NOMO-1 (cell line): ENCODE measurements around the gene GLIPR2.
"Not testable (repeated sequence)": the region's sequence is repeated elsewhere in the genome, so short reads cannot be mapped to it uniquely, and the experiment has no call there.

ENCODE experiments used
- DNase-seq, 2 experiments: peaks; one replicate each; lab custom pipeline; 2025; ENCODE audit not compliant: unreplicated experiment in 2 of 2; lab: John Stamatoyannopoulos, UW

The GLIPR2 gene

GRCh38 chr9:36121971-36122370 is 14.6 kb upstream of the GLIPR2 start:
- DNase-seq = no peak

- DNase-seq = peak; percentile 44 to 94
These were observed 13.0 kb upstream of the GLIPR2 start for GRCh38 chr9:36123515-36123914.

GRCh38 chr9:36125062-36125855 is 11.3 kb upstream of the GLIPR2 start:
- DNase-seq = no peak

DNA sequence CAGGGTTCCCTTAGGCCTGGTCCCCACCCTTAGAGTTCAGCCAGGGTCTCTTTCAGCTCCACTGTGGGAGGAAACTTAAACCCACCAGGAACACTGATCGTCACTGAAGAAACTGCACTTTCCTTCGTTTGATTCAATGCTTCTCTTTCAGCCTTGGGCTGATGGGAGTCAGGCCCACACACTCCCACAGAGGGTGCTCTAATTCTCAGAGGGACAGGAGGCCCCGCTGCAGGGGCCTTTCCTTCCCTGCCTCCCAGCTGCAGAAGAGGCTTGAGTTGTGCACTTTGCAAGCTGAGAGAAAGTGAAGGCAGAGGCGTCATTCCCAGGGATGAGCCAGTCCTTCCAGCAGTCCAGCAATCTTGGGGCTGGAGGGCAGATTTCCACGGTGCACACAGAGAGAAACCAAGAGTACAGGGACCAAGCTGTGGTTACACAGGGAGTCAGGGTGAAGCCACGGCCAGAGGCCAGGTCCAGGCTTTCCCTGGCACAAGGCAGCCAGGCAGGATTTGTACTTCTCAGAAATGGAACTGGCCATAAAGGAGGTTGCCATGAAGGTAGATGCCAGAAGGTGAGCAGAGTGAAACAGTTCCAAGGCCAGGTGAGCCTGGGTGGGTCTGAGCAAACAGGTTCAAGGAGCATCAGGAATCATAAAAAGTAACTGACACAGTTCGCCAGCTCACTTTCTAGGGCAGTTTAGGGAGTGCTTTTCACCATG is 10.4 kb upstream of the GLIPR2 start:
- no peak for DNase-seq

- DNase-seq = peak; percentile 90 to 97
These were observed 8.8 kb upstream of the GLIPR2 start for GRCh38 chr9:36127652-36128244.

DNA sequence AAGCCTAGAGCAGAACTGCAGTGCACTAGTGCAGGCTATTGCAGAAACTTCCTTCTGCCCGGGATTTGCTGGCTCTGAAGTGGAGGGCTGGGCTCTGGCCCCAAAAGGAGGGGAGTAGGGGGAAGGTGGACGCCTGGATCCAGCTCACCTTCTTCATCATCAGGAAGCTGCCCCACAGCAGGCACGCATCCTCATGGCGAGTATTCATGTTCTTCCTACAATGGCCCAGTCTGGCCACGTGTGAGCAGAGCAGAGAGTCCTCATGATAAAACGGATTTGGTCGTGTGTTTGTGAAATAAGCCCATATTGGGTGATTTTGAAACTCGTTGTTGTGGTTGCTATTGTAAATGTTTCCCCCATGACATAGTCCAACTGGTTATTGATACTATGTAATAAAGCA is 8.2 kb upstream of the GLIPR2 start:
- DNase-seq = peak; percentile 81 to 84

DNA sequence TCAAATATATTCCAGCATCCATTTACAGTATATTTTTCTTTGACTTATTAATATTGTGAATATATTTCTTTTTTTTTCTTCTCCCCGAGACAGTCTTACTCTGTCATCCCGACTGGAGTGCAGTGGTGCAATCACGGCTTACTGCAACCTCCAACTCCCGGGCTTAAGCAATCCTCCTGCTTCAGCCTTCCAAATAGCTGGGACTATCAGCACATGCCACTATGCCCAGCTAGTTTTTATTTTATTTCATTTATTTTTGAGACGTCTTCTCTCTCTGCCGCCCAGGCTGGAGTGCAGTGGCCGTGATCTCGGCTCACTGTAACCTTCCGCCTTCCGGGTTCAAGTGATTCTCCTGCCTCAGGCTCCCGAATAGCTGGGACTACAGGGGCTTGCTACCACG is 7.4 kb upstream of the GLIPR2 start:
- no peak for DNase-seq

DNA sequence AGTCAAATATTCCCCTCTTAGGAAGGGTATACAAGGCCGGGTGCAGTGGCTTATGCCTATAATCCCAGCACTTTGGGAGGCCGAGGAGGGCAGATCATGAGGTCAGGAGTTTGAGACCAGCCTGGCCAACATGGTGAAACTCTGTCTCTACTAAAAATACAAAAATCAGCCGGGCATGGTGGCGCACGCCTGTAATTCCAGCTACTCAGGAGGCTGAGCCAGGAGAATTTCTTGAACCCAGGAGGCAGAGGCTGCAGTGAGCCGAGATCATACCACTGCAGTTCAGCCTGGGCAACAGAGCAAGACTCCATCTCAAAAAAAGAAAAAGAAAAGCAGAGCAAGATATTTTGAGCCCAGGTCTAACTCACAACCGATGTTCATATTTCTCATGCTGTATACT is 4.9 kb upstream of the GLIPR2 start:
- not testable (repeated sequence) for DNase-seq

GRCh38 chr9:36132086-36132485 is 4.4 kb upstream of the GLIPR2 start:
- no peak for DNase-seq

DNA sequence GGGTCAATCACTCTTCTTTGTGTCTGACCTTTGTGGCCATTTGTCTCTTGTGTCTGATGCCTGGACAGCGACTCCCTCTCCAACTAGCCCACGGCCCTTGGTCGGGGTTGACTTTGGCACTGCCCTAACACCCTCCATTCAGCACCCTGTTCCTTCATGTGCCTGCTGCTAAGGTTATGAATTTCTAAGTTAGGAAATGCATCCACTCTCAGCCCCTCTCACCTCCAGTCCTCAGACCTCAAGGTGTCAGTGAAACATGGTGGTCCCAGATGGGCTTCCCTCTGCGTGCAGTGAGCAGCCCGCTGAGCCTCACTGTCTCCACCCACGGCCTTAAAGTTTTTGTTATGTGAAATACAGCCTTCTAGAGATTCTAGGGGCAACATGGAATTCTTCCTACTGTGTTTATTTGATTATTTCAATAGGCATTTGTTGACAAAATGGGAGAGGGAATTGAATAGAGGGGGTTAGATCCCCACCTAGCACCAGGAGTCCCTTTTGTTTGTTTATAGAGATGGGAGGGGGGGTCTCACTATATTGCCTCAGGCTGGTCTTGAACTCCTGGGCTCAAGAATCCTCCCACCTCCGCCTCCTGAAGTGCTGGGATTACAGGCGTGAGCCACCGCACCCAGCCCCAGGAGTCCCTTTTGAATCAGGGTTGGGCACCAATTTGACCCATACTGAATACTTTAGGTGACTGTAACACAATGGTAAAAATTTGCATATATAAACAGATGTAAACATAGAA is 1.6 kb upstream of the GLIPR2 start:
- DNase-seq = no peak

DNA sequence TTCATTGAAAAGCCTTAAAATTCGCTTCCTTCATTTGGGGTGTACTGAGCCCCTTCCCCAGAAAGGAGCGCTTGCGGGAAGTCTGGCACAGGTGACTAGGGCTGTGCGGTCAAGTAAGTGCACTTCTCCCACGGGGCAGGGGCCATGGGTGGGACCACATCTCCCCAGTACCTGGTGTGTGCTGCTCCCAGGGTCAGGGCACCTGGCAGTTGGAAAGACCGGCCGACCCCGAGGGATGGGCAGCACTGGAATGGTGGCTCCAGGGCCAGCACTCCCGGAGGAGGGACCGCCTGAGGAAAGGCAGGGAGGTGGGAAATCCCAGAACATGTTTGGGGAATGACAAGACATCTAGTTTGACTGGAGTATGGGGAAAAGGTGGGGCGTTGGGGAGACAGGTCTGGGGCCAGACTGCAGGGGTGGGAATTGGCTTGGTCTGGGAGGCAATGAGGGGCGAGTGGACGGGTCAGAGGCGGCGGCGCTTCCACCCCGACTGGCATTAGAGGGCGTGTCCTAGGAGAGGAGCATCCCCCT is 727 bp upstream of the GLIPR2 start:
- no peak for DNase-seq

DNA sequence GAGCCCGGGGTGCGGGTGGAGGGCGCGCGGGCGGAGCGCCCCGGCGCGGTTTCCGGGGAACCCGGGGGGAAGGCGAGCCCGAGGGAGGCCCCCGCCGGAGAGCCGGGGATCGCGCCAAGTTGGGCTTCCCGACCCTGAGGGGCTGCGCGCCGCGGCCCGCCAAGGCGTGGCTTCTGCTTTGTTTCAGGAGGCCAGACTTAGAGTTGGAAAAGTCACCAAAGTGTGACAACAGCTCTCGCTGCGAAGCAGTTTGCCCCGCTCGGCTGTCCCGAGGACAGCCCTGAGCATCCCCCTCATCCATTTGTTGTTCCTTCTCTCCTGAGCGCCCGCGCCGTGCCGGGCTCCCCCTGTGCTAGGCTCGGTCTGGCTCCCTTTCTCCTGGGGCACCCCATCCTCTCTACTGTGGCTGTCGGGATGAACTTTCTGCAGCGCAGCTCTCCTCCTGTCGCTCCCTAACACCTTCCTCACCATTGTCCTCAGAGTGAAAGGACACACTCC is 410 bp downstream of the GLIPR2 start:
- no peak for DNase-seq

GRCh38 chr9:36137392-36138004 is 965 bp downstream of the GLIPR2 start:
- no peak for DNase-seq

DNA sequence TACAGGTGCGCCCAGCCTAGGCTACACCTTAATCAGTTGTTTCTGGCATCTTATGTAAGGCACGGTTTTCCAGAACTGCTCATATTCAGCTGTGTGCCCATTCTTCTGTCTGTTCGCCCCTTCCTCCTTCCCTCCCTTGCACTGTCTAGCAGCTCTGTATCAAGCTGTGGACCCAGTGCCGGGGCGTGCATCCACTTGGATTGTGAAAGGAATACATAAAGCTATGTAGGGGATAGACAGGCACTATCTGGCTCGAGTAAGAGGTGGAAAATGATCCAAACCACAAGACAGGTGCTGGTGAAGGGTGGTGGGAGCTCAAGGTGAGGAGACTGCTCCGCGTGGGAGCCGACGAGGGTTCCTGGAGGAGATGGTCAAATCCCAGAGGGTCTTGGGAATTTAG is 2.0 kb downstream of the GLIPR2 start:
- no peak for DNase-seq

DNA sequence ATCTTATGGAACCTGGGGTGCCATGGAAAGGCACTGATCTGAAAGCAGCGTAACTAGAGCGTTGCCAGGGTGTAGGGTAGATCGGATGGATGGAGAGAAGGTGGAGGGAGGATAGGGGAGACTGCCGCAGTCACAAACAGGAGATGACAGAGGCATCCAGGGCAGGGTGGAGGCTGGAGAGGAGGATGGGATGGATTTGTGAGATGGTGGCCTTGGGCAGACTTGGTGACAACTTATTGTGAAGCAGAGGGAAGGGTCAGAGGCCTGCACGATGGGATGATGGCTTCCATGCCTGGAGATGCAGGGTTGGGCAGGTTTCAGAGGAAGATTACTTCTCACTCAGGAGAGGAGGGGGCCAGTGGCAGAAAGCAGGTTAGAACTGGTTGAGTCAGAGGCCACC is 2.4 kb downstream of the GLIPR2 start:
- no peak for DNase-seq

GRCh38 chr9:36140086-36141084 is 3.9 kb downstream of the GLIPR2 start:
- DNase-seq = peak; percentile 75 to 81

DNA sequence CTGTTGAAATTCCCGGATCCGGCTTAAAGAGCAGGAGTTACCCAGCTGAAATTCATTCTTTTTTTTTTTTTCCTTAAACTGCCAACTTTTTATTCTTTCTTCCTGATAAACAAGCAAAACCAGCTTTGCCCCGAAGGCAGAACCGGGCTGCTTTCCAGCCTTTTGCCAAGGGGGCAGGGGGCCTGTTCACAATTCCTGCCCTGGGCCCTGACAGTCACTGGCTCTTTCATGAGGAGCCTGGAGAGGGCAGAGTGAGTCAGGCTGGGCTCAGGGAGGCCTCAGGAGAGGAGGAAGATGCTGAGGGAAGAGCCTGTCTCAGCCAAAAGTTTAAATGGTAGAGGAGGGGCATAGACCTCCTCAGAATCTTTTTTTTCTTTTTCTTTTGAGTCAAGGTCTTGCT is 4.8 kb downstream of the GLIPR2 start:
- no peak for DNase-seq

- DNase-seq = no peak
These were observed 5.2 kb downstream of the GLIPR2 start for GRCh38 chr9:36141761-36142160.
